Parathyroid adenoma (tissue), 2 donors: Measurements from ENCODE around the gene POLD2.

Experiments
- H2AFZ ChIP-seq: fragments of 300-600 bp; sonication (generic); one replicate; pipeline ENCODE4 v1.7.0; 2017; ENCODE audit warnings: antibody characterized with exemption, mild to moderate bottlenecking
- H3K27ac ChIP-seq: fragments of 300-600 bp; sonication (generic); one replicate; pipeline ENCODE4 v1.7.0; 2017
- H3K27me3 ChIP-seq: fragments of 300-600 bp; sonication (generic); one replicate; pipeline ENCODE4 v1.7.0; 2017; ENCODE audit warnings: low read length; ENCODE audit not compliant: control insufficient read depth, insufficient read depth
- H3K36me3 ChIP-seq: fragments of 300-600 bp; sonication (generic); one replicate; pipeline ENCODE4 v1.7.0; 2017; ENCODE audit warnings: low read length; ENCODE audit not compliant: control insufficient read depth, insufficient read depth
- H3K4me1 ChIP-seq: fragments of 300-600 bp; sonication (generic); one replicate; pipeline ENCODE4 v1.7.0; 2017; ENCODE audit warnings: control low read depth
- H3K4me2 ChIP-seq: fragments of 300-600 bp; sonication (generic); one replicate; pipeline ENCODE4 v1.7.0; 2017; ENCODE audit warnings: low read length
- H3K4me3 ChIP-seq: fragments of 300-600 bp; sonication (generic); one replicate; pipeline ENCODE4 v1.7.0; 2017; ENCODE audit warnings: low read depth, low read length
- H3K79me2 ChIP-seq: fragments of 300-600 bp; sonication (generic); one replicate; pipeline ENCODE4 v1.7.0; 2017; ENCODE audit warnings: control low read depth
- H3K9ac ChIP-seq: fragments of 300-600 bp; sonication (generic); one replicate; pipeline ENCODE4 v1.7.0; 2017; ENCODE audit warnings: mild to moderate bottlenecking
- H3K9me3 ChIP-seq: fragments of 300-600 bp; sonication (generic); one replicate; pipeline ENCODE4 v1.7.0; 2017; ENCODE audit warnings: low read length; ENCODE audit not compliant: control insufficient read depth
- CTCF ChIP-seq: fragments of 300-600 bp; sonication (generic); IDR thresholded peaks from one replicate; pipeline ENCODE4 v1.7.0; 2017; ENCODE audit warnings: antibody characterized with exemption, mild to moderate bottlenecking
- donor health status: primary hyperparathyroidism.

POLD2 gene

GRCh38 chr7:44163591-44163990 lies 40.2 kb upstream of the POLD2 start:
- Histone ChIP-seq H3K27me3 (no peaks in the 10 kb centered on the region), H3K9me3 (no peaks in the 10 kb centered on the region), H3K9ac (no peak overlapping the region), H3K4me2 (no peak overlapping the region), H3K4me1 (no peaks in the 10 kb centered on the region), H3K36me3 (no peaks in the 10 kb centered on the region), H3K4me3 (no peak overlapping the region), H3K27ac (no peak overlapping the region), H2AFZ (no peak overlapping the region), H3K79me2 (no peaks in the 10 kb centered on the region)
- no peak for TF ChIP-seq CTCF

- Histone ChIP-seq H3K9me3 (no peaks in the 10 kb centered on the region), H3K4me3 (no peak overlapping the region), H3K27me3 (no peaks in the 10 kb centered on the region)
These were observed 39.5 kb upstream of the POLD2 start for GRCh38 chr7:44162785-44163395.

GRCh38 chr7:44162179-44162578 lies 38.8 kb upstream of the POLD2 start:
- Histone ChIP-seq H3K4me3 (no peak overlapping the region), H2AFZ (no peak overlapping the region), H3K9ac (no peak overlapping the region), H3K4me2 (no peak overlapping the region), H3K9me3 (no peaks in the 10 kb centered on the region), H3K36me3 (no peaks in the 10 kb centered on the region), H3K4me1 (no peaks in the 10 kb centered on the region), H3K79me2 (no peaks in the 10 kb centered on the region), H3K27me3 (no peaks in the 10 kb centered on the region), H3K27ac (no peak overlapping the region)
- no peak for TF ChIP-seq CTCF

More at GRCh38 chr7:44162785-44163395, 39.5 kb upstream of the POLD2 start:
- H3K9ac ChIP-seq = no peak overlapping the region
- H3K4me1 ChIP-seq = no peaks in the 10 kb centered on the region
- H3K36me3 ChIP-seq = no peaks in the 10 kb centered on the region
- H3K79me2 ChIP-seq = no peaks in the 10 kb centered on the region
- no peak overlapping the region for H3K27ac ChIP-seq
- no peak overlapping the region for H3K4me2 ChIP-seq
- TF ChIP-seq CTCF = no peak
- no peak overlapping the region for H2AFZ ChIP-seq

- H3K4me1 ChIP-seq = no peaks in the 10 kb centered on the region
- no peak overlapping the region for H3K4me3 ChIP-seq
- H3K36me3 ChIP-seq = no peaks in the 10 kb centered on the region
- no peaks in the 10 kb centered on the region for H3K9me3 ChIP-seq
- H3K9ac ChIP-seq = no peak overlapping the region
- no peaks in the 10 kb centered on the region for H3K27me3 ChIP-seq
- H3K79me2 ChIP-seq = no peaks in the 10 kb centered on the region
- no peak for TF ChIP-seq CTCF
- H3K27ac ChIP-seq = no peak overlapping the region
- H3K4me2 ChIP-seq = no peak overlapping the region
- H2AFZ ChIP-seq = no peak overlapping the region
These were observed 38.0 kb upstream of the POLD2 start for GRCh38 chr7:44161371-44161770.
